SK-N-SH (cell line): Measurements from ENCODE around the gene DGKI. TPM values are rescaled to one million over a fixed set of nuclear protein-coding genes. Genes with fewer than 3 reads are reported as not detected.

Experiments used
- CTCF ChIA-PET: fragments of 300-600, 350-600 bp; formaldehyde crosslinking; extraction: SDS; loops from one replicate; lab custom pipeline; 2021; lab: Yijun Ruan, JAX
- POLR2A ChIA-PET: fragments of 350-600 bp; sonication (Branson Sonifier 250); formaldehyde crosslinking; extraction: SDS; loops from one replicate; lab custom pipeline; 2020; ENCODE audit warnings: antibody characterized with exemption, inconsistent platforms; lab: Yijun Ruan, JAX
- DNase-seq: peaks from one replicate; pipeline ENCODE4 v3.0.0; 2012
- H2AFZ ChIP-seq: fragments of 200-600 bp; sonication (generic); 2 replicates; pipeline ENCODE4 v1.8.1; 2016; ENCODE audit warnings: antibody characterized with exemption, mild to moderate bottlenecking, low read depth
- H3F3A ChIP-seq: fragments of 200-600 bp; sonication (generic); replicated peaks from 2 replicates; pipeline ENCODE3; 2016; ENCODE audit warnings: antibody characterized with exemption, mild to moderate bottlenecking; ENCODE audit not compliant: insufficient read depth
- H3K27ac ChIP-seq, 2 experiments: fragments of 200-500 bp in 1 of 2; fragments of 200-600 bp in 1 of 2; sonication (Bioruptor generic) in 1 of 2; sonication (generic), shearing (Covaris generic) in 1 of 2; 2 replicates each; pipeline versions ENCODE4 v1.5.1 to v1.6.1; 2014 to 2016; ENCODE audit warnings: low read depth in 2 of 2, inconsistent platforms in 1 of 2, low read length in 1 of 2, mild to moderate bottlenecking in 1 of 2, mixed read lengths in 1 of 2
- H3K27me3 ChIP-seq: fragments of 200-600 bp; sonication (generic), shearing (Covaris generic); 2 replicates; pipeline ENCODE4 v1.6.1; 2016; ENCODE audit warnings: mixed run types; ENCODE audit not compliant: insufficient read depth
- H3K36me3 ChIP-seq, 2 experiments: fragments of 200-500 bp in 1 of 2; fragments of 200-600 bp in 1 of 2; sonication (Bioruptor generic) in 1 of 2; sonication (generic) in 1 of 2; replicated peaks in 1 of 2; 2 replicates each; pipeline versions ENCODE3 to v1.5.1; 2014 to 2016; ENCODE audit warnings: low read length in 1 of 2, mild to moderate bottlenecking in 1 of 2; ENCODE audit not compliant: insufficient read depth in 2 of 2, control insufficient read depth in 1 of 2
- H3K4me1 ChIP-seq, 2 experiments: fragments of 200-500 bp in 1 of 2; fragments of 200-600 bp in 1 of 2; sonication (Bioruptor generic) in 1 of 2; sonication (generic), shearing (Covaris generic) in 1 of 2; 2 replicates each; pipeline versions ENCODE4 v1.5.1 to v1.6.1; 2014 to 2016; ENCODE audit warnings: low read depth in 1 of 2, low read length in 1 of 2, mixed run types in 1 of 2; ENCODE audit not compliant: insufficient read depth in 2 of 2, control insufficient read depth in 1 of 2
- H3K4me2 ChIP-seq: fragments of 200-600 bp; sonication (generic), shearing (Covaris generic); 2 replicates; pipeline ENCODE4 v1.6.1; 2017; ENCODE audit warnings: mixed run types
- H3K4me3 ChIP-seq, 2 experiments: fragments of 200-500 bp in 1 of 2; fragments of 200-600 bp in 1 of 2; sonication (Bioruptor generic) in 1 of 2; sonication (generic), shearing (Covaris generic) in 1 of 2; 2 replicates each; pipeline versions ENCODE4 v1.5.1 to v1.8.1; 2014 to 2016; ENCODE audit warnings: low read depth in 2 of 2, inconsistent platforms in 1 of 2, low read length in 1 of 2, mild to moderate bottlenecking in 1 of 2, mixed read lengths in 1 of 2, moderate library complexity in 1 of 2
- H3K79me2 ChIP-seq: fragments of 200-600 bp; sonication (generic); 2 replicates; pipeline ENCODE4 v1.8.1; 2017; ENCODE audit warnings: mild to moderate bottlenecking; ENCODE audit not compliant: insufficient read depth
- H3K9ac ChIP-seq: fragments of 200-600 bp; sonication (generic); 2 replicates; pipeline ENCODE4 v1.6.1; 2017; ENCODE audit warnings: mixed run types
- H3K9me2 ChIP-seq: fragments of 200-600 bp; sonication (generic); 2 replicates; pipeline ENCODE4 v1.6.1; 2017; ENCODE audit warnings: mixed run types
- H3K9me3 ChIP-seq: fragments of 200-600 bp; sonication (generic); 2 replicates; pipeline ENCODE4 v1.6.1; 2017; ENCODE audit warnings: mixed run types, mild to moderate bottlenecking, moderate library complexity
- H4K20me1 ChIP-seq: fragments of 200-600 bp; sonication (generic); 2 replicates; pipeline ENCODE4 v1.6.1; 2017; ENCODE audit warnings: mild to moderate bottlenecking, mixed run types; ENCODE audit not compliant: insufficient read depth
- CHD2 ChIP-seq: fragments of 150-350 bp; IDR thresholded peaks from 2 replicates; pipeline ENCODE4 v1.6.1; 2018; ENCODE audit warnings: low read length; ENCODE audit not compliant: partially characterized antibody
- CTCF ChIP-seq: fragments of 200-600 bp; sonication (generic); IDR thresholded peaks from 2 replicates; pipeline ENCODE4 v1.6.1; 2017; ENCODE audit warnings: antibody characterized with exemption, mild to moderate bottlenecking, moderate library complexity
- EZH2phosphoT487 ChIP-seq: fragments of 200-600 bp; sonication (generic); IDR thresholded peaks from 2 replicates; pipeline ENCODE4 v1.6.1; 2017; ENCODE audit warnings: low read depth, mixed run types, mild to moderate bottlenecking, antibody characterized with exemption, moderate library complexity, borderline replicate concordance
- FOSL2 ChIP-seq: IDR thresholded peaks from 2 replicates; pipeline ENCODE4 v1.4.0; 2012; ENCODE audit warnings: low read depth, mild to moderate bottlenecking, moderate library complexity, borderline replicate concordance
- GATA2 ChIP-seq: sonication (generic); formaldehyde crosslinking; IDR thresholded peaks from 2 replicates; pipeline ENCODE4 v1.5.0; 2020; ENCODE audit warnings: mild to moderate bottlenecking, missing genetic modification reagents
- JUND ChIP-seq: IDR thresholded peaks from 2 replicates; pipeline ENCODE4 v1.4.0; 2012
- PBX3 ChIP-seq: IDR thresholded peaks from 2 replicates; pipeline ENCODE4; 2012
- RAD21 ChIP-seq: IDR thresholded peaks from 2 replicates; pipeline ENCODE4 v1.6.1; 2012; ENCODE audit warnings: mild to moderate bottlenecking, low read length
- REST ChIP-seq: IDR thresholded peaks from 2 replicates; pipeline ENCODE4 v1.6.1; 2012; ENCODE audit warnings: mild to moderate bottlenecking, low read depth, low read length, moderate library complexity
- RFX5 ChIP-seq: IDR thresholded peaks from 2 replicates; pipeline ENCODE4 v1.6.1; 2012; ENCODE audit warnings: mild to moderate bottlenecking, improper control_type of control experiment, low read length
- SMC3 ChIP-seq: IDR thresholded peaks from 2 replicates; pipeline ENCODE4 v1.6.1; 2012; ENCODE audit warnings: low read depth, low read length, improper control_type of control experiment
- WGBS: methylation state at CpG from one replicate; pipeline ENCODE4 v1.1.6; 2017; ENCODE audit warnings: low lambda C conversion rate; 5-methylcytosine and 5-hydroxymethylcytosine counted together
- polyA plus RNA-seq, 3 experiments: library from polyadenylated mRNA; depleted of rRNA; stranded (reverse); fragments of >200 nt; gene quantifications; 2 replicates each; pipeline ENCODE4 v1.2.3, GENCODE V29; 2012

DGKI gene
- polyA plus RNA-seq, 1 of the 3 experiments (the other 2 are of a cell fraction) = 1.3 TPM

GRCh38 chr7:137818036-137818435 is 28.7 kb downstream of the DGKI start:
- Histone ChIP-seq H2AFZ (no peak overlapping the region), H3K27ac (no peak overlapping the region), H3K9ac (no peak overlapping the region), H3K79me2 (peaks cover 25% of the 10 kb centered on the region; the same call in 1 of the 2 replicates), H3K4me2 (no peak overlapping the region), H3K9me3 (no peaks in the 10 kb centered on the region), H4K20me1 (no peaks in the 10 kb centered on the region), H3K27me3 (no peaks in the 10 kb centered on the region), H3K4me3 (no peak overlapping the region), H3K36me3 (no peaks in the 10 kb centered on the region), H3K4me1 (peaks cover 15 to 20% of the 10 kb centered on the region in 2 experiments), H3F3A (no peaks in the 10 kb centered on the region), H3K9me2 (no peaks in the 10 kb centered on the region)
- no peak for TF ChIP-seq REST
- no peak for TF ChIP-seq CHD2
- no peak for TF ChIP-seq GATA2 (CRISPR knock-in tag)
- 86% methylated on average over 2 of the region's 2 CpGs for WGBS
- CTCF ChIA-PET = interaction anchor here (0.8 to 1.6 kb wide), 7 partner anchors 8 to 162 kb away, joined by 3 to 5 read pairs (median 3); no protein-coding TSS in a partner anchor
- DNase-seq = no peak
- POLR2A ChIA-PET = no interaction called here

- no peak for DNase-seq
- no peaks in the 10 kb centered on the region for H4K20me1 ChIP-seq
- no peaks in the 10 kb centered on the region for H3K9me2 ChIP-seq
- H3K4me1 ChIP-seq = peaks cover 15 to 20% of the 10 kb centered on the region in 2 experiments
- H3F3A ChIP-seq = no peaks in the 10 kb centered on the region
- no peak overlapping the region for H3K4me3 ChIP-seq
- H3K9me3 ChIP-seq = no peaks in the 10 kb centered on the region
- 72% methylated on average over 5 of the region's 5 CpGs for WGBS
- no peak overlapping the region for H3K4me2 ChIP-seq
- CTCF ChIA-PET = interaction anchor here (1.3 to 1.4 kb wide), 2 partner anchors 24 to 160 kb away, joined by 3 to 4 read pairs; no protein-coding TSS in a partner anchor
- TF ChIP-seq SMC3 (peak; percentile 64), JUND (no peak), RFX5 (no peak), EZH2phosphoT487 (no peak), FOSL2 (no peak), PBX3 (no peak), CHD2 (no peak), CTCF (peak; percentile 66), RAD21 (peak; percentile 70)
- POLR2A ChIA-PET = interaction anchor here (0.7 kb wide), 1 partner anchor 12 kb away, joined by 3 read pairs; no protein-coding TSS in a partner anchor
- H3K36me3 ChIP-seq = no peaks in the 10 kb centered on the region
- H3K9ac ChIP-seq = no peak overlapping the region
- H2AFZ ChIP-seq = no peak overlapping the region
- H3K79me2 ChIP-seq = peaks cover 25% of the 10 kb centered on the region; the same call in 1 of the 2 replicates
- H3K27ac ChIP-seq = no peak overlapping the region
- no peaks in the 10 kb centered on the region for H3K27me3 ChIP-seq
Observed at GRCh38 chr7:137816696-137817320, 30.0 kb downstream of the DGKI start.
